Activated CD4-positive, alpha-beta memory T cell treated with anti-CD3 and anti-CD28 coated beads, Interleukin-2, amount 10 ng/mL, durations not matched to agents 7 days and 5 days (primary cell): ENCODE measurements around the gene UBE2E1. TPM values are rescaled to one million over a fixed set of nuclear protein-coding genes. Genes with fewer than 3 reads are reported as not detected.
A peak's percentile ranks its signal among the peaks of the same experiment; 100 is the strongest.

ENCODE experiments used
- CTCF ChIA-PET: fragments of 350-600 bp; sonication (Branson Sonifier 250); formaldehyde crosslinking; loops from one replicate; lab custom pipeline; 2021; ENCODE audit warnings: antibody characterized with exemption, inconsistent platforms; lab: Charles Lee
- POLR2A ChIA-PET: fragments of 350-600 bp; sonication (Branson Sonifier 250); formaldehyde crosslinking; loops from one replicate; lab custom pipeline; 2021; ENCODE audit warnings: antibody characterized with exemption; lab: Charles Lee
- DNase-seq: peaks from one replicate; pipeline ENCODE4 v3.0.0-alpha.2; 2020
- H3K27ac Mint-ChIP-seq: one replicate; pipeline ENCODE4 v1.8.0; 2021; ENCODE audit warnings: mild to moderate bottlenecking, mixed read lengths
- H3K27me3 Mint-ChIP-seq: one replicate; pipeline ENCODE4 v1.8.0; 2021; ENCODE audit warnings: mixed read lengths
- H3K36me3 Mint-ChIP-seq: one replicate; pipeline ENCODE4 v1.8.0; 2021; ENCODE audit warnings: low read depth, mixed read lengths
- H3K4me1 Mint-ChIP-seq: one replicate; pipeline ENCODE4 v1.8.0; 2021; ENCODE audit warnings: mixed read lengths
- H3K4me3 Mint-ChIP-seq: one replicate; pipeline ENCODE4 v1.8.0; 2021; ENCODE audit warnings: mild to moderate bottlenecking, mixed read lengths
- H3K9me3 Mint-ChIP-seq: one replicate; pipeline ENCODE4 v1.8.0; 2021; ENCODE audit warnings: mixed read lengths
- total RNA-seq, 2 experiments: library from RNA; stranded (reverse); gene quantifications; one replicate each; pipeline ENCODE4 v1.2.3, GENCODE V29; 2021

The UBE2E1 gene
- total RNA-seq, 2 experiments from 2014 or later, result 64.0 to 72.8 TPM

DNA sequence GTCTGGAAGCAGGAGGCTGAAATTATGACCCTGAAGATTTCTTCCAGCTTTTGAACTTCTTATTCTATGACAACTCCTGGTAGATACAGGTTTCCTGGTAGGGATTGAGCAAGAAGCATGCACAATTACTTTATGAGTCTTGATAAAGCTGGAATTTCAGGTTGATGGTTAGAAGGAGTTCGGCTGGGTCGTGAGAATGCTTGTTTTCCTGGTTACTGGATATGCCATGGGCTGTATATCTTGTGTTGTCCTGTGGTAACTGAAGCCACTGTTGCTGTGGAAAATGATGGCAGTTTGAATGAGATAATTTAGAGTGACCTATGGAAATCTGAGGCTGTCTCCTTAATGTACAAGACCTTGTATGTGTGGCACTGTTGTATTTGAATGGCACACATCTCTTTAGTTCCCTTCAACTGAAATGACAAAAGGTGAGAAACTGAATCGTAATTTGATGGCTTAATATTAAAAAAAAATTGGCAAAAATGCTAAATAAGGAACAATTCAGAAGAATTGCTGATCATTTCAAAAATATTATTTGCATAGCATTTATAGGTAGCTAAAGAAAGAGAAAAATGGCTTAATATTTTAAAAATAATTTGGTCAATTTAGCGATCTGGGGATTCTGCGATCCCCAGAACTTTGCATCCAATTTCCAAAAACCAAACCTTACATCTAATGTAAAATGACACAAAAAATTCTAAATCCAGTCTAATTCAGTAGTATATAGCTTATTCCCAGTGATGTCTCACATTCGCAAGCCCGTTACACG lies 1.1 kb upstream of the UBE2E1 start:
- peaks cover 24% of the 10 kb centered on the region for H3K27me3 Mint-ChIP-seq
- H3K27ac Mint-ChIP-seq, result no peak overlapping the region

DNA sequence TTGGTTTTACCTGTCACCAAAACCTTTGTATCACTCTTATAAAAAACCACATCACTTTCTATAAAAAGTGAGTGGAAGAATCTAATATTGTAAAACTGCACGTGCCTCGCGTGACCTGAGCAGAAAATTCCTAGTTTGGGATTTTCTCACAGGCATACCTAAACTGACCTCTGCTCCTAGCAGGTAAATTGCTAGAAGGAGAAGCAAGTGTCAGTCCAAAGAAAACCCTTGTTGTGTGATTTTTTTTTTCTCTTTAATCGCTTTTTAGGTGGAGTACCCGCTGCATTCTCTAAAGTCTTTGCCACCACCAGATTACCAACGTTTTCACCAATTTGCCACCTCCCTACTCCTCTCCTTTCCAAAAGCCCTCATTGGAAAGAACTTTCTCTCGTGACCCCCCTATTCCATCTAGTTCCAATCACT lies 534 bp upstream of the UBE2E1 start:
- DNase-seq, result no peak
- Mint-ChIP-seq H3K27ac (peak overlapping the region; percentile 26), H3K27me3 (peaks cover 24% of the 10 kb centered on the region), H3K4me3 (peak overlapping the region; percentile 91), H3K36me3 (peaks cover 32% of the 10 kb centered on the region), H3K4me1 (peaks cover 37% of the 10 kb centered on the region), H3K9me3 (no peaks in the 10 kb centered on the region)
- POLR2A ChIA-PET, result no interaction called here
- CTCF ChIA-PET, result no interaction called here

More for the DNA sequence above, 1.1 kb upstream of the UBE2E1 start:
- CTCF ChIA-PET, result no interaction called here
- no peaks in the 10 kb centered on the region for H3K9me3 Mint-ChIP-seq
- peaks cover 31% of the 10 kb centered on the region for H3K4me1 Mint-ChIP-seq
- POLR2A ChIA-PET, result interaction anchor here (2.1 kb wide), 1 partner anchor 112 kb away, joined by 10 read pairs; the partner anchor contains the start of genes NKIRAS1 and RPL15
- H3K4me3 Mint-ChIP-seq, result peak overlapping the region; percentile 26
- H3K36me3 Mint-ChIP-seq, result peaks cover 28% of the 10 kb centered on the region
- DNase-seq, result no peak

DNA sequence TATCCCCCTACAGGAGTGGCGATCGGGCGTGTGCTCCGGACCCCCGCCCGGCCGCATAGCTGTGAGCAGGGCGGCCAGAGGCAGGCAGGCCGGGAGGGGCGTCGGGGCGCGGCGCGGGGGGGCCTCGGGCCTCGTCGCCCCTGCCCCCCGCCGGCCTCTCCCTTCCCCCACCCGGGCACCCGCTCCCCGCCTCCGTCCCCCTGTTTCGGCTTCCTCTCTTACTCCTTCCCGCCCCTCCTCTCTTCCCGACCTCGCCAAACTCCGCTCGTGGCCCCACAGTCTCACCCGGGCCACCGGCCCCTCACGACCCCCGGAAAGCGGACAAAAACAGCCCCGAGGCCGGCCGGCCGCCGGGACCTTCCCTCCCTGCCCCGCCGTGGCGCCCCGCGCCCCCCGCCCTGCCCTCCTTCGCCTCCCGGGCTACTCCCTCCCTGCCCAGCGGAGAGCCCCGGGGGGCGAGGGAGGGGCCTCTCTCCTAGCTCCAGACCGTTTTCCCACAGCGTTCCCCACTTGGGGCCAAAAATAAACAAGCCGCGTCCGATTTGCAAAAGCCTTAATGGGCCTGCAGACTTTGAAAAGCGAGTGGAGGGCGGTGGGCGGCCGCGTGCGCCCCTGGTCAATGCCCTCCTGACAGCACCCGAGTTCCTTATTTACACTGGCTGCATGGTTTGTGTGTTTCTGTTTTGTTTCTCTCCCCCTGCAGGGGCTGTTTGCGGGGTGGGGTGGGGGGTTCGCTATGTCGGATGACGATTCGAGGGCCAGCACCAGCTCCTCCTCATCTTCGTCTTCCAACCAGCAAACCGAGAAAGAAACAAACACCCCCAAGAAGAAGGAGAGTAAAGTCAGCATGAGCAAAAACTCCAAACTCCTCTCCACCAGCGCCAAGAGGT lies 1.0 kb downstream of the UBE2E1 start:
- Mint-ChIP-seq H3K27ac (peak overlapping the region; percentile 65), H3K4me1 (peaks cover 47% of the 10 kb centered on the region), H3K36me3 (peaks cover 40% of the 10 kb centered on the region), H3K9me3 (no peaks in the 10 kb centered on the region), H3K27me3 (peaks cover 17% of the 10 kb centered on the region), H3K4me3 (peak overlapping the region; percentile 88)
- peak; percentile 21 for DNase-seq
- ChIA-PET CTCF (interaction anchor here (0.6 kb wide), 1 partner anchor 14 kb away, joined by 3 read pairs; no protein-coding TSS in a partner anchor), POLR2A (interaction anchor here (6.1 kb wide), 1 partner anchor 110 kb away, joined by 64 read pairs; the partner anchor contains the start of genes NKIRAS1 and RPL15)

DNA sequence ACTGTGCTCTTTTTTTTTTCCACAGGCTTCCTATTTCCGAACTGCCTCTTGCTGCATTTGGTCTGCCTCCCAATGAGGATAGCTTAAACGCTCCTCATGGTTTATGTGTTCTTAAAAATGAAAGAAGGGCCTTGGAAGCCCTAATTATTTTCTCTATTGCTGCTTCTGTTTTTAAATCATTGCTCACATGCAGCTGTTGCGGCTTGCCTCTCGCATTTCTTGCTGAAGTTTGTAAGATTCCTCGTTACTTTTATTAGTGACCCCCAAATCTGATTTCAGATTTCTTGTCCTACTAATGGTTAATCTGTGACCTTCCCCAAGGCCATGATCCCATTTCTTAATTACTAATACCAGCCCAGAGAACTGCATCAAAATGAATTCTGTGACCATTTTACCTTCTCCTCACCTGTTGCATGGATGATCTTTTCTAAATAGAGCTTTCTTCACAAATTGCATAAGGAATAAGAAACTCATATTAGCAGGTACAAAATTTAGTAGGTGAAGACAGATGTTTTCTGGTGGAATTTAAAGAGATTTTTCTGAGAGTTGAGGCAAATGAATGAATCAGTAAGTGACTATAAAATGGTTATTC lies 1.8 kb downstream of the UBE2E1 start:
- Mint-ChIP-seq H3K27ac (peak overlapping the region; percentile 65), H3K4me1 (peaks cover 54% of the 10 kb centered on the region), H3K4me3 (peak overlapping the region; percentile 88), H3K36me3 (peaks cover 45% of the 10 kb centered on the region), H3K27me3 (peaks cover 17% of the 10 kb centered on the region), H3K9me3 (no peaks in the 10 kb centered on the region)
- ChIA-PET POLR2A (interaction anchor here (6.1 kb wide), 1 partner anchor 110 kb away, joined by 64 read pairs; the partner anchor contains the start of genes NKIRAS1 and RPL15), CTCF (interaction anchor here (0.6 kb wide), 1 partner anchor 14 kb away, joined by 3 read pairs; no protein-coding TSS in a partner anchor)
- DNase-seq, result no peak

DNA sequence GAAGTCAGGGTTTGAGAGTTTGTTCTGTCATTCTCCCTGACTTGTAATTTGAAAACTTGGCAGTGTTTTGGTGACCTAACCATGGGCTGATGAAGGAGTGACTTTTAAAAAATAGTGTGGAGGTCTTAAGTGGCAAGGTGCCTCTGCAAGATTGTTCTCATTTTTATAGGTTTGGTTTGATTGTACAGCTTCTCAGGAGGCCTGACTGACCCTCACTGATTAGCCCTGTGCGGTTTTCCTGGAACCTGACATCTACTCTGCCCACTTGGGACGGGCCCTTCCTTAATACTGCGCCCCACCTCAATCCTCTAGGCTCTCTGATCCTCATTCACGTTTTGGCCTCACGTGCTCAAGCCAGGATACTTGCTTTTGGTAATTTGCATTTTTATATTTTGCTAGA lies 2.8 kb downstream of the UBE2E1 start:
- Mint-ChIP-seq H3K27ac (no peak overlapping the region), H3K27me3 (peaks cover 10% of the 10 kb centered on the region), H3K36me3 (peaks cover 49% of the 10 kb centered on the region), H3K4me1 (peaks cover 59% of the 10 kb centered on the region), H3K4me3 (peak overlapping the region; percentile 18), H3K9me3 (no peaks in the 10 kb centered on the region)
- CTCF ChIA-PET, result no interaction called here
- POLR2A ChIA-PET, result interaction anchor here (6.1 kb wide), 1 partner anchor 109 kb away, joined by 64 read pairs; the partner anchor contains the start of genes NKIRAS1 and RPL15
- no peak for DNase-seq

DNA sequence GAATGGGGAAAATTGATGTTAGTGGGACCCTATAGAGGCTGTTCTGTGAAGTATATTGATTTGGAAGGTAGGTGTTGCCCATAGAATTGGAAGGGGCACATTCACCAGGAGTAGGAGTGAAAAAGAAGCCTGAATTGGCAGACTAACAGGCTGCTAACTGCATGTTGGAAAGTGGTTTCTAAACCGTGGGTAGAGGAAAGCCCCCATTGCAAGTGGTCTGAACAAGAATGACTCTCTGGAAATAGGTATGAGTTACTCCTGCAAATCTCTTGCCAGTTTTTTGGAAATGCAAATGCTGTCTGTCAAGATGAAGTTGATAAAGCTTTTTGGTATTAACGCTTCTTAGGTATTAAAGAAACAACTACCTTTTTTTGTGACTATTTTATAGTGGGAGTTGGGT lies 3.5 kb downstream of the UBE2E1 start:
- Mint-ChIP-seq H3K27ac (no peak overlapping the region), H3K4me1 (peaks cover 60% of the 10 kb centered on the region), H3K36me3 (peaks cover 50% of the 10 kb centered on the region), H3K9me3 (no peaks in the 10 kb centered on the region), H3K27me3 (peaks cover 8% of the 10 kb centered on the region), H3K4me3 (peak overlapping the region; percentile 95)
- CTCF ChIA-PET, result no interaction called here
- POLR2A ChIA-PET, result interaction anchor here (1.2 to 6.1 kb wide), 2 partner anchors 108 to 110 kb away, joined by 5 to 64 read pairs; partner anchors contain the start of genes NKIRAS1 and RPL15
- no peak for DNase-seq

DNA sequence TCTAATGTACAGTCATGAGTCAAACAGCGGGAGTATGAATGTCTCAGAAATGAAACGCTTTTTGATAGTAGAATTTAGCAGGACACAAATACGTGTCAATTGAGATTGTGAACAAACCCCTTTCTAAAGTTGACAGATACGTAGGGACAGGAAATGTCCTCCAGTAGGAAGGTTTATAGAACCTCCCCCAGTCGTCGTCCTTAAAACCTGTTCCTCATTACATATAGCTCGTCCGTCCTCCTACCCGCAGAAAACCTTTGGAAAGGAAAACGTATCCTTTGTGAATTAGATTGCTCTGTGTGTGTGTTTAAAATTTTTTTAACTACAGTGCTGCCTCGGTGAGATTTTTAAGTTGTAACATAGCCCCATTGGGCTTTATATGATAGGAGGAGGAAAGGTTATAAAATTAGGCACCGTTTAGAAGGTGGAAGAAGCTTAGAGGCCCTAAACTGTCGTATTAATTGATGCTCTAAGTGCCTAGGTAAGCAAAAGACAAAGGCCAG lies 4.1 kb downstream of the UBE2E1 start:
- CTCF ChIA-PET, result no interaction called here
- peaks cover 62% of the 10 kb centered on the region for H3K4me1 Mint-ChIP-seq

DNA sequence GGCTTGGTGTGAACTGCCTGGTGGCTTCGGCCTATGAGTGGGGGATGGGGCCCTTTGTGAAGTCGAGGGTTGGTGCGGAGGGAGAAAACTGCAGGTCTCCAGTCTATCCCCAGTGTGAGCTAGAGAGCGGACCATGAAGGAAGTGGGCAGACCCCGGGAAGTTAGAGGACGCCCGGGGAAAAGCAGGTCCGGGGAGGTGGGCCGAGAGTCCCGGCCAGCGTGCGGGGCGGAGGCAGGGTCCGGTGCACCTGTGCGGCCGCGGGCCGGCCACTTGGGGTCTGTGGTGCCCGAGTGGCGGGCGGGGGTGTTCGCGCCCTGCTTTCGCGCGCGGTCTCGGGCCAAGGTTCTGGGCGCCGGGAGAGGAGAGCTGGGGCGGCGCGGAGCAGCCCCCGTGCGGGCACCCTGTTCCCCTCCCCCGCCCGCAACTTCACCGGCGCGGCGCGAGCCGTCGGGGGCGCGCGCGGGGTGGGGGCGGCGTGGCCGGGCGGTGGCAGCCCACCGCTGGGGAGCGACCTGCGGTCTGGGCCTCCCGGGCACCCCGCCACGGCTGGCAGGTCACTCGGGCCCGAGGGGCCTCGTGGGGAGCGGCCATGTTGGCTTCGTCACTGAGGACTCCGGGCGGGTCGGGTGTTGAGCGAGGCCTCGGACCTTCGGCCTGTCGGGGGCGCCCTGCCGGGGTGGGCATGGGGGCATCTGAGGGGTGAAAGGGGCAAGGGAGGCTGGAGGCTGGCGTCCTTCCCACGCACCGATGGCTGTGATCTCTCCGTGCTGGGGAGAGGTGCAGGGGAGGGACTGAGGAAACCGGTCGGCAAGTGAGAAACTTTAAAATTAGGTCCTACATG lies 4.8 kb downstream of the UBE2E1 start:
- DNase-seq, result peak; percentile 50
- POLR2A ChIA-PET, result interaction anchor here (1.0 to 6.1 kb wide), 4 partner anchors 20 to 136 kb away, joined by 3 to 64 read pairs (median 4); partner anchors contain the start of genes NKIRAS1 and RPL15
- peaks cover 55% of the 10 kb centered on the region for H3K36me3 Mint-ChIP-seq
- CTCF ChIA-PET, result no interaction called here
- peak overlapping the region; percentile 95 for H3K4me3 Mint-ChIP-seq
- no peaks in the 10 kb centered on the region for H3K9me3 Mint-ChIP-seq
- H3K27ac Mint-ChIP-seq, result peak overlapping the region; percentile 90
- no peaks in the 10 kb centered on the region for H3K27me3 Mint-ChIP-seq
- peaks cover 62% of the 10 kb centered on the region for H3K4me1 Mint-ChIP-seq

More for the DNA sequence above, 4.1 kb downstream of the UBE2E1 start:
- POLR2A ChIA-PET, result interaction anchor here (1.2 to 6.1 kb wide), 3 partner anchors 107 to 136 kb away, joined by 4 to 64 read pairs (median 5); partner anchors contain the start of genes NKIRAS1 and RPL15
- H3K27ac Mint-ChIP-seq, result peak overlapping the region; percentile 90
- peaks cover 52% of the 10 kb centered on the region for H3K36me3 Mint-ChIP-seq
- no peak for DNase-seq
- H3K27me3 Mint-ChIP-seq, result peaks cover 4% of the 10 kb centered on the region
- peak overlapping the region; percentile 95 for H3K4me3 Mint-ChIP-seq
- no peaks in the 10 kb centered on the region for H3K9me3 Mint-ChIP-seq

DNA sequence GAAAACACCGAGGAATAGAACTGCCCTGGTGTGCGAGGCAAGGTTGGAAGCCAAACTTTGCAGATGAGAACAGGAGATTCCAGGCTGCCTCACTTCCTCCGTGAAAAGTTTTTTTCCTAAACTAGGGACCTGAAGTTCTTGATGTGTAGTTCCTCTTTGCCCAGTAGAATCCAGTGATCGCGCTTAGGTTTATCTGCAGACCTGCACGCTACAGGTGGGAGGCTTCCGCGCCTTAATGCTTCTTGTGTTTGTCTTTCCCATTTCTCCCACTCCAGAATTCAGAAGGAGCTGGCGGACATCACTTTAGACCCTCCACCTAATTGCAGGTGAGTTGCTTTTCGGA lies 5.4 kb downstream of the UBE2E1 start:
- Mint-ChIP-seq H3K27me3 (no peaks in the 10 kb centered on the region), H3K9me3 (no peaks in the 10 kb centered on the region), H3K4me1 (peaks cover 64% of the 10 kb centered on the region), H3K4me3 (peak overlapping the region; percentile 81), H3K36me3 (peaks cover 53% of the 10 kb centered on the region), H3K27ac (peak overlapping the region; percentile 89)
- POLR2A ChIA-PET, result interaction anchor here (1.0 to 6.1 kb wide), 4 partner anchors 18 to 135 kb away, joined by 3 to 64 read pairs (median 4); partner anchors contain the start of genes NKIRAS1 and RPL15
- CTCF ChIA-PET, result interaction anchor here (1.1 kb wide), 1 partner anchor 17 kb away, joined by 3 read pairs; no protein-coding TSS in a partner anchor
- no peak for DNase-seq

DNA sequence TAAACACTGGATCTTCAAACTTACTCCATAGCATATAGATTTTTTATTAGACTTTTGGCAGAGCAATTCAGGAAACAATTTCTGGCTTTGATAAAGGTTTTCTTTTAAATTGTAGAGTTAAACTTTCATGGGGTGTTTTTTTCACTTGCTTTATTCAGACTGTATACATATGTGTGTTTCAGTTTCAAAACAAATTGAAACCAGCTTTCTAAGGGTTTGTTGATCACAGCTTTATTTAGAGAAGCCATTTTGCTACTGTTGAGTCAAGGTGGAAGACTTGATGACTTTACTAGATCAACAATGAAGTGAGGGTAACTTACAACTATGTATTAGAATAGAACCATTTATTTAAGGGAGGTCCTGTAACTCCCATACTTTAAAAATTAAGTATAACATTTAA lies 6.2 kb downstream of the UBE2E1 start:
- H3K36me3 Mint-ChIP-seq, result peaks cover 58% of the 10 kb centered on the region
- H3K27me3 Mint-ChIP-seq, result no peaks in the 10 kb centered on the region
- DNase-seq, result no peak
- H3K27ac Mint-ChIP-seq, result peak overlapping the region; percentile 65
- H3K4me3 Mint-ChIP-seq, result peak overlapping the region; percentile 81
- H3K9me3 Mint-ChIP-seq, result no peaks in the 10 kb centered on the region
- H3K4me1 Mint-ChIP-seq, result peaks cover 64% of the 10 kb centered on the region
- ChIA-PET CTCF (interaction anchor here (1.1 kb wide), 1 partner anchor 16 kb away, joined by 3 read pairs; no protein-coding TSS in a partner anchor), POLR2A (interaction anchor here (0.9 to 6.1 kb wide), 4 partner anchors 17 to 124 kb away, joined by 3 to 64 read pairs (median 4); partner anchors contain the start of genes NKIRAS1 and RPL15)

DNA sequence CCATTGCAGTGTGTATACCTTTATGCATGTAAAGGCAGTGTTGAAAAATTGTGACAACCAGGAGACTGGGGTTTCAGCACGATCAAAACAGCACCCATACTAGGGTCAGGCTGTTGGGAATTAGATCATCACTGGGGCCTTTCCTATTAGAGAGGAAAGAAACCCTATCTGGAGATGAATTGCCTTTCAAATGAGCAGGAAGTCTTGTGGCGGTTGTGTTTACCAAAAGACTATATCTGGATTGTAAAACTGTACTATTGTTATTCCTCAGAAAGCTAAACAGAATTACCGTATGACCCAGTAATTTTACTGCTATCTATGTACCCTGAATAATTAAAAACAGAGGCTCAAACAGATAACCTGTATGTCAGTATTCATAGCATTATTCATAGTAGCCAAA lies 10.1 kb downstream of the UBE2E1 start:
- no peak for DNase-seq
- ChIA-PET POLR2A (no interaction called here), CTCF (no interaction called here)
- Mint-ChIP-seq H3K36me3 (peaks cover 33% of the 10 kb centered on the region), H3K27ac (no peak overlapping the region), H3K9me3 (no peaks in the 10 kb centered on the region), H3K27me3 (no peaks in the 10 kb centered on the region), H3K4me3 (no peak overlapping the region), H3K4me1 (peaks cover 36% of the 10 kb centered on the region)
